22Rv1 (cell line): ENCODE results near the gene SYPL2.

Experiments
- H3K27ac ChIP-seq: fragments of 450-650 bp; 2 replicates; pipeline ENCODE4 v1.5.1; 2017
- ZFX ChIP-seq: fragments of 450-650 bp; IDR thresholded peaks from 2 replicates; pipeline ENCODE4 v1.6.1; 2017; ENCODE audit warnings: antibody characterized with exemption, borderline replicate concordance
- TF ChIP-seq, protein P1 (sequence below): fragments of 450-650 bp; IDR thresholded peaks from 2 replicates; pipeline ENCODE4 v1.5.1; 2017; ENCODE audit warnings: mild to moderate bottlenecking

Gene SYPL2

DNA sequence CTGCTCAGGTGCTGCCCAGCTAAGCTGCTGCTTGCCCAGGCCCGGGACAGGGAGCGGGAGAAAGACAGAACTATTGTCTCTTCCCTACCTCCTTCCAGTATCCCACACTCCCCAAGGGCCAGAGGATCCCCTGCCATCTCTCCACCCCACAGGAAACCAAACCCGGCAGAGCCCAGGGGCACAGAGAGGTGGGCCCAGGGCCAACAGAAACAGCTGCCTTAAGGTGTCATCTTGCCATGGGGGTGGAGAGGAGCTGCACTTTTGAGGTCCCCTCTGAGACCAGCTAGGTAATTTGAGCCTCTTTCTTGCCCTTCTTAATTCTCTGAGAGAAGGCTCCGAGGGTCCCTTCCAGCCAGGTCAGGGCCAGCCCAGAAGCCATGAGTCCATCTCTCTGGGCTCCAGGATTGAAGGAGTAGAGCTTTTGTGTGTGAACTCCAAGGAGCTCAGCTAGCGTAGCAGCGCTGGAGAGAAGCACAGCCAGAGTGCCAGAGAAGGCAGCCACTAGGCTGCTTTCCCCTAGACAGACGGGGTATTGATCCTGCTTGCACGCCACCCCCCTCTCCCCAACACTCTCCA is 63.6 kb downstream of the SYPL2 start:
- TF ChIP-seq ZFX = no peak
- TF ChIP-seq, protein P1, sequence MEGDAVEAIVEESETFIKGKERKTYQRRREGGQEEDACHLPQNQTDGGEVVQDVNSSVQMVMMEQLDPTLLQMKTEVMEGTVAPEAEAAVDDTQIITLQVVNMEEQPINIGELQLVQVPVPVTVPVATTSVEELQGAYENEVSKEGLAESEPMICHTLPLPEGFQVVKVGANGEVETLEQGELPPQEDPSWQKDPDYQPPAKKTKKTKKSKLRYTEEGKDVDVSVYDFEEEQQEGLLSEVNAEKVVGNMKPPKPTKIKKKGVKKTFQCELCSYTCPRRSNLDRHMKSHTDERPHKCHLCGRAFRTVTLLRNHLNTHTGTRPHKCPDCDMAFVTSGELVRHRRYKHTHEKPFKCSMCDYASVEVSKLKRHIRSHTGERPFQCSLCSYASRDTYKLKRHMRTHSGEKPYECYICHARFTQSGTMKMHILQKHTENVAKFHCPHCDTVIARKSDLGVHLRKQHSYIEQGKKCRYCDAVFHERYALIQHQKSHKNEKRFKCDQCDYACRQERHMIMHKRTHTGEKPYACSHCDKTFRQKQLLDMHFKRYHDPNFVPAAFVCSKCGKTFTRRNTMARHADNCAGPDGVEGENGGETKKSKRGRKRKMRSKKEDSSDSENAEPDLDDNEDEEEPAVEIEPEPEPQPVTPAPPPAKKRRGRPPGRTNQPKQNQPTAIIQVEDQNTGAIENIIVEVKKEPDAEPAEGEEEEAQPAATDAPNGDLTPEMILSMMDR = no peak

DNA sequence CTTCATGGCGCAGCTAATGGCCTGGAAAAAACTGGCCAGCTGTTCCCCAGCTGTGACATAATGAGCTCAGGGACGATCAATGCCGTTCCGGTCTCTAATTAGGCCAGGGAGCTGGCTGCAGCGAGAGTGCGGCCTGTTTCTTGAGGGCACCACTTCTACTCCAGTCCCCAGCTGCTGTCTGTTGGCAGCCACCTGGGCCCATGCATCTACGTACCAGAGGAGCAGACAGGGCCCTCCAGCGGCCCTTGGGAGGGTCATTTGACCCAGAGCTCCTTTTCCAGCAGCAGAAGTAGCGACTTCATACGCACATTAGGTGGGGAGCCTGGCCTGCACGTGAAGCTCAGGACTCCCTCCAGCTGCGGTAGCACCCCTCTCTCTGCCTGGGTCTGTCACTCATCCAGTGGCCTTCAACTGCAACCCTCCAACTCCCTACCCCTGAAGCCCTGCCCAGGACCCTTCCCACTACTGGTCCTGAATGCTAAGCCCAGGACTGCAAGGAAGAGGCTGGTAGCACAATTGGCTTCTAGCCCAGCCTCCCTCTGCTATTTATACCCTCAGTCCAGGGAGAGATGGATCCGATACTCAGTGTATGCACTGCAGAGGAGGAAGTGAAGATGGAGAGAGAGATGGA is 64.2 kb downstream of the SYPL2 start:
- TF ChIP-seq, protein P1 = no peak
- TF ChIP-seq ZFX = no peak
- H3K27ac ChIP-seq = no peak overlapping the region

More for the DNA sequence above, 63.6 kb downstream of the SYPL2 start:
- no peak overlapping the region for H3K27ac ChIP-seq

DNA sequence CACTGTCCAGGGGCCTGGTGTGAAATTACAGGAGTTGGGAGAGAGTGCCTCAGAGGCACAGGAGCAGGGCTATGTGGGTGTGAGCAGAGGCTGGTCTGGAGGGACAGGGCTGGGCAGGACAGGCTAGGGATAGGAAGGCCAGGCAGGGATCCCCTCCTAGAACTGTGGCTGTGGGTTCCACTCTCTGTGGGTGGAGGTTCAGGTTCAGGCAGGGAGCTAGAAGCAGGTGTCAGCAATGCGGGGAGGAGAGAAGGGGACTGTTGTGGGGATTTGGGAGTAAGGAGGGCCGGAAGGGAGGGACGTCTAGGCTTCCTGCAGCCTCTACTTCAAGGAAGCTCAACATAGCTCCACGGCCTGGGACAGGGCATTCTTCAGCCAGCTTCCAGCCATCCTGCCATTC is 65.0 kb downstream of the SYPL2 start:
- no peak for TF ChIP-seq ZFX
- TF ChIP-seq, protein P1 = no peak
- no peak overlapping the region for H3K27ac ChIP-seq
